Activated CD4-positive, alpha-beta T cell treated with anti-CD3 and anti-CD28 coated beads, Interleukin-2, amount 50 U/mL, for 16 hours (primary cell): ENCODE data around the gene ME1.
"Not testable (repeated sequence)": the region's sequence is repeated elsewhere in the genome, so short reads cannot be mapped to it uniquely, and the experiment has no call there.

ENCODE experiments used
- DNase-seq: peaks from one replicate; pipeline ENCODE4 v3.0.0-alpha.2; 2020

ME1 gene

GRCh38 chr6:83431545-83432155 lies 799 bp upstream of the ME1 start:
- no peak for DNase-seq

GRCh38 chr6:83429857-83430610 lies 817 bp downstream of the ME1 start:
- no peak for DNase-seq

DNA sequence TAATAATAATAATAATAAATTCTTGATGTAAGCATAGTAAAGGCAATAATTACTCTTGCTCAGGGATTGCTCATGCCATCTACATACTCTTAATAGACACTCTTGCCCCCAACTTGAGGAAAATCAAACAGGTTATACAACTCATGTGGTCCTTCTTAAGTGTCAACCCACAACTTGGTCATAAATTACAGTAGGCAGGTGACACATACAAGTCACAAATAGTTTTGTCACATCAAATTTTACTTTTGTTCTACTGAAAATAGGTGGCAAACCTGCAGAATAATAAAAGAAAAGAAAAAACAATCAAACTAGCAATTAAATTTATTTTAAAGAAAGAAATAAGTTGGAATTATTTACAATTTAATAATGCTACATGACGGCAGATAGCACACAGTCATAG lies 1.6 kb downstream of the ME1 start:
- DNase-seq, result no peak

DNA sequence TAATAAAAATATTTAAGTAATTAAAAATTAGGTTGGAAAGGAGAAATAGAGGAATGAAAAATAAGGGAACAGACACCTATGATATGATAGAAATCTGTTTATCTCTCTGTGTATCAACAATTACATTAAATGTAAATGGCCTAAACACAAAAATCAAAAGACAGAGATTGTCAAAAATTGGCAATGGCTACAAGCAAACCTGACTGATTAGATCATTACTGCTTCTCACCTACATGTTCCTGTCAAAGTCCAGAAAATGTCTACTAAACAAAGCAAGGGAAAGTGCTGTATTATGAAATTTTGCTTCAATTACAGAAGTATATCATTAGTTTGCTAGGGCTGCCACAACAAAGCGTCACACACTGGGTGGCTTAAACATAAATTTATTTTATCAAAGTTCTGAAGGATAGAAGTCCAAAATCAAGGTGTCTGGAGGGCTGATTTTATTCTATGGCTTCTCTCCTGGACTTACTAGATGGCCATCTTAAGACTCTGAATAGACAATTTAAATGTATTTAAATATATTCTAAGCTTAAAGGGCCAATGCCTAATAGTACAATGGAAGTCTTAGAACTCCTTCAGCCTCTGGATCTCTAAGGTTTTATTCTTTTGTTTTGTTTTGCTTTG lies 6.3 kb downstream of the ME1 start:
- DNase-seq, result no peak

DNA sequence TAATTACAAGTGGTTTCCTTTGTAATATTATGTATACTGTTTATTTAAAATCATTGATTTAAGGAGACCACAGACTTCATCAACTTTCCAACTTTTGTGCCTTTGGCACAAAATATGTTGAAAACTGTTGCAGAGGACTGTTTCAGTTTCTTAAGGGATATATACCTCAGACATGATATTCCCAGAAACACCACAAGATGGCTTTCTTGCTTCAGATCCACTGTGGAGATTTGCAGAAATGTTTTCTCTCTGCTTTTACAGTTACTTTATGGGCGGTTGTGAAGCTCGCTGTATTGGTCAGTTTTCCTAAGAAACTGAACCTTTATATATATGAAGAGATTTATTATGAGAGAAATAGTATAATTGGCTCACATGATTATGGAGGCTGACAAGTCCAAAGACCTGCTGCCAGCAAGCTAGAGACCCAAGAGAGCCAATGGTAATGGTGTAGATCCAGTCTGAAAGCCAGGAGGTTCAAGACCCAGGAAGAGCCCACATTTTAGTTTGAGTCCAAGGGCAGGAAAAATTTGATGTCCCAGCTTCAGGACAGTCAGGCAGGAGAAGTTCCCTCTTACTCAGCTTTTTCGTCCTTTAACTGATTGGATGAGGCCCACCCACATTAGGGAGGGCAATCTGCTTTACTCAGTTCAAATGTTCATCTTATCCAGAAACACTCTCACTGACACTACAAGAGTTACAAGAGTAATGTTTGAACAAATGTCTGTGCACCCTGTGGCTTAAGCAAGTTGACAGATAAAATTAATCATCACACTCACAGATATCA lies 12.8 kb downstream of the ME1 start:
- DNase-seq, result no peak

DNA sequence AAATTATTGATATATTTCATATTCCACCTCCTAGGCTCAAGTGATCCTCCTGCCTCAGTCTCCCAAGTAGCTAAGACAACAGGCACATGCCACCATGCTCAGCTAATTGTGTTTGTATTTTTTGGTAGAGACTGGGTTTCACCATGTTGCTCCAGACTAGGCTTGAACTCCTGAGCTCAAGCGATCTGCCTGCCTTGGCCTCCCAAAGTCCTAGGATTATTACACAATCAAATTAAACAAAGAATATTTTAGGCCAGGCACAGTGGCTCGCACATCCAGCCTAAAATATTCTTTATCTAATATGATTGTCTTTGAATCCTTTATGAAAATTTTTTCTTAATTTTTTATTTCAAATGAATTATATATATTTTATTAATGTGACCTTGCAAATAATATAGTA lies 17.8 kb downstream of the ME1 start:
- DNase-seq, result no peak

DNA sequence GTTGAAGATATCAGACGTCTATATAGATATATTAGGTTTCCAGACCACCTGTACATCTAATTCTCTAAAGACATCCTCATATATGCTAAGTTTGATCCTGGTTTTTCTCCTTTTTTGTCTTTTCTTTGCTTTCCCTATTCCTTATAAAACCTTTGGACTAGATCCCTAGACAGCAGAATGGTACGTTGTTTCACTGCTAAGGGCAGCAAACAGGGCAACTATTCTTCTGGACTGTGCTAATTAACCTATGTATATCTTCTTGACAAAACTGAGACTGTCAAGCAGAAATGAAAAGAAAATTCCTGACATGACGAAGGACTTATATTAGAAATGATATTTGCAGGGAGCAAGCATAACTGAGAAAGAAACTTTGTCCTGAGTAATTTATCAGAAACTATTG lies 19.1 kb downstream of the ME1 start:
- no peak for DNase-seq

DNA sequence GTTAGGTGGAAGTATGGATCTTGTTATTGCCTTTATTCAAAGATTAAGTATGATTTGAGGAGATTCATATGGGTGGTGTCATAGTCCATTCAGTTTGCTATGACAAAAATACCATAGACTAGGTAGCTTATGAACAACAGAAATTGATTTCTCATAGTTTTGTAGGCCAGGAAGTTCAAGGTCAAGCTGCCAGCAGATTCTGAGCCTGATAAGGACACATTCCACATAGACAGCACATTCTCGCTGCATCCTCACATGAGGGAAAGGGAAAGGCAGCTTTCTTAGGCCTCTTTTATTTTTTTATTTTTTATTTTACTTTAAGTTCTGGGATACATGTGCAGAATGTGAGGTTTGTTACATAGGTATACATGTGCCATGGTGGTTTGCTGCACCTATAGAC lies 27.7 kb downstream of the ME1 start:
- no peak for DNase-seq

- DNase-seq, result no peak
These were observed 41.2 kb downstream of the ME1 start for GRCh38 chr6:83389606-83390005.

DNA sequence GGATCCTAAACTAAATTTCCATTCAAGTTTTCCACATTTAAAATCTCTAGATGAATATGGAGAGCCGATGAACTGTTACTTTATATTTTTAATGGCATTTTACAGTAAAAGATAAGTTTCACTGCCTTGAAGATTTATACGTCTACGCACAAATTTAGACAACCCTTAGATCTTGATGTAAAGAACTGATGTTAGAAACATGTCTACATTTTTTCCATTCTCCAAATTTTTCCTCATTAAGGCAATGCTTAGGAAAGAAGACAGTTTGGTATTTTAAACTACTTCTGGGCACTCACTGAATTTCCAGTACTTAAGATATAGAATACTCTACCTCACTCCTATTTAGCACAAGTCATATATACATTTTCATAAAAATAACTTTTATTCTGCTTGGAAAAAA lies 45.4 kb downstream of the ME1 start:
- DNase-seq, result no peak

DNA sequence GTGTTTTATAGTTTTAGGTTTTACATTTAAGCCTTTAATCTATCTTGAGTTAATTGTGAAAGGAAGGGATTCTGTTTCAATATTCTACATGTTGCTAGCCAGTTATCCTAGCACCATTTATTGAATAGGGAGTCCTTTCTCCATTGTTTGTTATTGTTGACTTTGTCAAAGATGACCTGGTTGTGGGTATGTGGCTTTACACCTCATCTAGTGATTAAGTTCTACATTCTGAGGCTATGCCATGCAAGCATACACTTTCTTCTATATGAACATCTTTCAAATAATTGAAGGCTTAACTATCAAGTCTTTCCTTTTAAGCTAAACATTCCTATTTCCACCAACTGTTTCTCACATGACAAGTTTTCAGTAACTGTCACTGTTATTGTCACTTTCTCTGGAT lies 46.1 kb downstream of the ME1 start:
- no peak for DNase-seq

GRCh38 chr6:83381949-83382348 lies 48.9 kb downstream of the ME1 start:
- DNase-seq, result no peak

DNA sequence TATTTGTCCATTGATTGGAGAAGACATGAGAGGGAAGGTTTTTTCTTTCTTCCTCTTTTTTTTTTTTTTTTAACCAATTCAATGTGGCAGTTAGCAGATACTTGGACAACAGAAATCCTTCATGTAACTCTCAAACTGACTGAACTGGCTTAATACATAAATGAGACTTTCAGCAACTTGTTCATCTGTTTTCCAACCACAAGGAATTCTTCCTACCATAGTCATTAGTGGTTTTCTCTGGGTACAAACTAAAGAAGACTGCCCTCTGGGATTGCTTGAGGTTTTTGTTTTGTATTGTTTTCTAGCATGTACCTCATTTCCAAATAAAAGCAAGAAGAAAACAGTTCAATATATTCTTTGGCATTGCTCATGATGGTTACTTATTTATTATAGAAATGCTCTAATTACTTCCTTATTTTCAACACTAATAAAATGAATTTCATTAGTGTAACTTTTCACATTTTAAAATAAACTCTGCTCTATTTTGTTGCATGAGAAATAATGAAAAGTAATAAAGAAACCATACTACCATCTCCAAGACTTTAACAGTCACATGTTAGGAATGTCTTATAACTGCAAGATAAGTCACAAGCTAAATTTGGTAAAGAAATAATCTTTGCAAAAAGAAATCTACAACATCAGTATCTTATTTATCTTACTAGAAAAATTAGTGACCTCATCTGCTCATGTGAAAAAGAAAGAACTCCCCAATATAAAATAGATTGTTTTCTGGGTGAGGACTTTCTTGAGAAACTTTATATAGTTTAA lies 52.0 kb downstream of the ME1 start:
- DNase-seq, result no peak

GRCh38 chr6:83371423-83371822 lies 59.4 kb downstream of the ME1 start:
- DNase-seq, result no peak

DNA sequence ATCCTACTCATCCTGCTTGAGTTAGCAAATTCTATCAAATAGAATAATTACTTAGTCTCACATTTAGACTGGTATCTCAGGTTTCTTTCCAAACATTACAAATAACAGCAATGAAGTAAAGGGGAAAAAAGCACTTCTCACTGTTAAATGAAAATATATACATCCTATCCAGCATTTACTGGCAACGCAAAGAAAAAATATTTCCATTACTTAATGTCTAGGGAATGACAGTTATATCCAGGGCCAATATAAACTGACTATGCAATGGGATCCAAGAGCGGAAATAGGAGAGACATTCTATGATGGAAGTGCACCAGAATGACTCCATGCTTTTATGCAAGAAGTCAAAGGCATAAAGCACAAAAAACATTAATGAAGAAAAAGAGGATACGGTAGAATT lies 60.3 kb downstream of the ME1 start:
- no peak for DNase-seq

DNA sequence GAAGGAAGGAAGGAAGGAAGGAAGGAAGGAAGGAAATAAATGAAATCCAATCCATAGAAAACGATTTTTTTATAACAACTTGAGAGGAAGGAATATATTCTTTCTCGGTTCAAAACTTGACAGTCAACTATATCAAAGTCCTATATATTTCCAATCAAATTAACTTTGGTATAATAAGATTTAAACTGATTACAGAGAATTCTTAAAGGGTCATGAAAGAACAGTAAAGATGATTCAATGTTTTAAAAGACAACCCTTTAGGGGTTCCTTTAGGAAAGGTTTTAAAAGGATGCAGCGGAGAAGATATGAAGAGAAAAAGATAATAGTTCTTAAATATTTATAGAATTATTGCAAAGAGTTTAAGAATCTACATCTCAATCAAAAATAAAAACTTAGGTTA lies 61.2 kb downstream of the ME1 start:
- no peak for DNase-seq

DNA sequence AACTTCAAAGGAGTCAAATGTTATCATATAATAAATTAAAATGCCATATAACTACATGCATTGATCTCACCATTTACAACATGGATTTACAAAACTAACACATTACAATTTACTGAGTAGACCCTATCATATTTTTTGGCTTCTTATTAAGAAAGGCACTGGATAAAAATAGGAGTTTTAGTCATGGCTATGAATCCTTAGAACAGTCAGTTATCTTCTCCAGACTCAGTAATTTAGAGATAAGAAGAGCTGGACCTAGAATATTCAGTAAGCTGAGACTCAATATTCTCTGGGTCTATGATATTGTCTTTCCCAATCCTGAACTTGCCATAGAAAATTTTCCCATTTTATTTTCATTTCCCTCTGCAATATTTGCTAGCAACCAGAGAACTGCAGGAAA lies 62.3 kb downstream of the ME1 start:
- no peak for DNase-seq

DNA sequence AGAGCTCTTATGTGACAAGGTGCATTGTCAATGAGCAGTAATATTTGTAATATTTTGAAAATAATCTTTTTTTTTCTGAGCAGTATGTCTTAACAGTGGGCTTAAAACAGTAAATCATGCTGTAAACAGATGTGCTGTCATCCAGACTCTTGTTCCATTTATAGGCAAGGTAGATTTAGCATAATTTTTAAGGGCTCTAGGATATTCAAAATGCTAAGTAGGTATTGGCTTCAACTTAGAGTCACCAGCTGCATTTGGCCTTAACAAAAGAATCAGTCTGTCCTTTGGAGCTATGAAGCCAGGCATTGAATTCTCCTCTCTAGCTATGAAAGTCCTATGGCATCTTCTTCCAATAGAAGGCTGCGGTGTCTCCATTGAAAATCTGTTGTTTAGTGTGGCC lies 63.7 kb downstream of the ME1 start:
- DNase-seq, result no peak

DNA sequence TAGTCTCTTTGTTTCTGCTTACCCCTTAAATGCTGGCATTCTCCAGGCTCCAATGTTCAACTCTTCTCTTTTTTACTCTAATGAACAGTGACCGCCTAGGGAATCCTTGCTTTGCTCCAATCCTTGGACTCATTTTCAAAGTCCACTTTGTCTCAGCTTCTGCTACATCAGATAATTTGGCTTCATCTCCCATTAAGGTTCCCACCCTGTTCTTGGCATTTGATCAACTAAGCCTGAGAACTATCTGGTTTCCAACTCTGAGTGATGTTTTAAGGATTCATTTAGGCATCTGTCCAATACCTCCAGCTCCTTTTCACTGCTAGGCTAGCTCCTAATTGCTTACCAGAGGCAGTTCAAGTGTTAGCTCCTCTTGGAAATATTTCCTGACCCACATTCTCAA lies 64.9 kb downstream of the ME1 start:
- no peak for DNase-seq

GRCh38 chr6:83362349-83362748 lies 68.5 kb downstream of the ME1 start:
- DNase-seq, result not testable (repeated sequence)

DNA sequence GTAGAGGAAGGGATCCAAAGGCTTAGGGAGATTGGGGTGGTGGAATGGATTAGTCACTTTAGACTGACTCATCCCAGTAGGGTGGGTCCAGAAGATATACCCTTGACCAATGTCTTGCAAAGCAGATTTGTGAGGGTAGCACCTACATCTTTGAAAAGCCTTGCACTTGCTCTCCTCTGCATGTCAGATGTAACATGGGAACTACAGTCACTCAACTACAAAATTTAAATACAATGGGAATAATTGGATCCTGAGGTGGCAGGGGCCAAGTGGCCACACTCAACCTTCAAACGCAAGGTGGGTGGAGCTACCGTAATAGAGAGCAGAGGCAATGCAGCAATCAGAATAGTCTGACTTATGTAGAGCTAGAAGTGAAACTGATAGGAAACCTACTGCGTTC lies 71.2 kb downstream of the ME1 start:
- no peak for DNase-seq

GRCh38 chr6:83354747-83355146 lies 76.1 kb downstream of the ME1 start:
- no peak for DNase-seq
